A673 (cell line): ENCODE results near the gene RASA3.

Experiments used
- EZH2 ChIP-seq: fragments of 200-600 bp; sonication (generic); IDR thresholded peaks from 2 replicates; pipeline ENCODE4 v1.6.1; 2017; ENCODE audit warnings: borderline replicate concordance, low read depth, mild to moderate bottlenecking, mixed read lengths, antibody characterized with exemption, low read length; ENCODE audit not compliant: poor library complexity, severe bottlenecking
- TF ChIP-seq, protein P1 (sequence below): fragments of 300-800, 200-600 bp; sonication (generic); conservative IDR thresholded peaks from 2 replicates; pipeline ENCODE4 v1.5.1; 2017; ENCODE audit warnings: low read depth, mild to moderate bottlenecking, antibody characterized with exemption, low read length, moderate library complexity, mixed read lengths

DNA sequence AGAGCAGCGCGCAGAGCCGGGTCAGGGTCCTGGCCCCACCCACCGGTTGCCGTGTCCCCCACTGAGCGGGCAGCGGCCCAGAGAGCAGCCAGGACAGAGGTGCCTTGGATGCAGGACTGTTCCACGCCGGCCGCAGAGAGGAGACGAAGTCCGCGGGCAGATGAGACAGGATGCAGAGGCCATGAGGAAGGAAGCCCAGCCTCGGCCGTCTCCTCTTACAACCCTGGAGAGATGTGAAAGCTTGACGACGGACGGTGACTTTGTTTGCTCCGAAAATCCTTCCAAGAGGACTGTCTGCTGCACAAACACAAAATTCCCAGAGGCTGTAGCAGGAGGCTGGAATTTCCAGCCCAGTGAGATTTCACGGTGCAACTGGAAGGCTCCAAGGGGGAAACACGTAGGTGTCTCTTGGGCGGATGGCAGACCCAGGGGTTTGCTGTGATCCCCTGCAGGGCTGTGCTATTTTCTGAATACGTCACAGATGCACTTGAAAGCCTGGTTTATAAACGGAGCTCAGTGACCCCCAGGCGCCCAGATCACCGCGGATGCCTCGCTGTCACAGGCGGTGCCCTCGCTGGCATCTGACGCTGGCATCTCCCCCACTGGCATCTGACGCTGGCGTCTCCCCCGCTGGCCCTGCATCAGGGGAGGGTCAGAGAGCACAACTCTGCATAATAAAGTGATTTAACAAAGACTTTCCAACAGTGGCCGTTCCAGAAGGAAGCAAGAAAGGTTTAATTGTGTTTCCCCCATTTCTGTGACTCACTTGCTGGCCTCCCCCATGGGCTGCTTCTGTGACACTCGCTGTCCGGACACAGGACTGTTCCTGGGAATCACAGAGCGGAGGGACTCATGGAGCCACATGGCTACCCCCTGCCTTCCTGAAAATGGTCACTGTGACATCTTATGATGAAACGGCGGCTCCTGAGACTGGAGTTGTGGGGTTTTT is 96.6 kb downstream of the RASA3 start:
- TF ChIP-seq, protein P1, sequence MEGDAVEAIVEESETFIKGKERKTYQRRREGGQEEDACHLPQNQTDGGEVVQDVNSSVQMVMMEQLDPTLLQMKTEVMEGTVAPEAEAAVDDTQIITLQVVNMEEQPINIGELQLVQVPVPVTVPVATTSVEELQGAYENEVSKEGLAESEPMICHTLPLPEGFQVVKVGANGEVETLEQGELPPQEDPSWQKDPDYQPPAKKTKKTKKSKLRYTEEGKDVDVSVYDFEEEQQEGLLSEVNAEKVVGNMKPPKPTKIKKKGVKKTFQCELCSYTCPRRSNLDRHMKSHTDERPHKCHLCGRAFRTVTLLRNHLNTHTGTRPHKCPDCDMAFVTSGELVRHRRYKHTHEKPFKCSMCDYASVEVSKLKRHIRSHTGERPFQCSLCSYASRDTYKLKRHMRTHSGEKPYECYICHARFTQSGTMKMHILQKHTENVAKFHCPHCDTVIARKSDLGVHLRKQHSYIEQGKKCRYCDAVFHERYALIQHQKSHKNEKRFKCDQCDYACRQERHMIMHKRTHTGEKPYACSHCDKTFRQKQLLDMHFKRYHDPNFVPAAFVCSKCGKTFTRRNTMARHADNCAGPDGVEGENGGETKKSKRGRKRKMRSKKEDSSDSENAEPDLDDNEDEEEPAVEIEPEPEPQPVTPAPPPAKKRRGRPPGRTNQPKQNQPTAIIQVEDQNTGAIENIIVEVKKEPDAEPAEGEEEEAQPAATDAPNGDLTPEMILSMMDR = no peak
- TF ChIP-seq EZH2 = no peak
